ENCODE measurements around the gene APCDD1.
"Not testable (repeated sequence)": the region's sequence is repeated elsewhere in the genome, so short reads cannot be mapped to it uniquely, and the experiment has no call there.

Gene APCDD1

DNA sequence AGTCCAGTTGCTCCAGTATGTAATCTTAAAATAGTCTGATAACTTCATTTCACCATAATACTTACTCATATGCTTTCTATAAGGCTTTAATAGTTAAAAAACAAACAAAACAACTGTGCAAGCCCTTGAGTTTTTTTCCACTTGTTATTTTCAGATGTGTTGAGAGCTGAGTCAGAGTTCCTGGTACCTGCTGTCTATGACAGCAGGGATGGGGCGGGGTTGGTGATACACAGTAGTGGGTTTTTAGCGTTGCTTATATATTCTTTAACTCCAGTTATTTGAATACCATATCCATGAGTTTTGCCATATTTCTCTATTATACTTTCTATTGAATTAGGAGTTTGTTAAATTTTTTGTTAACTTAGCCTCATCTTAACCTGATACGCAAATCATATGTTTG is 76.4 kb downstream of the APCDD1 start:
- DNase-seq, result peak; percentile 45

DNA sequence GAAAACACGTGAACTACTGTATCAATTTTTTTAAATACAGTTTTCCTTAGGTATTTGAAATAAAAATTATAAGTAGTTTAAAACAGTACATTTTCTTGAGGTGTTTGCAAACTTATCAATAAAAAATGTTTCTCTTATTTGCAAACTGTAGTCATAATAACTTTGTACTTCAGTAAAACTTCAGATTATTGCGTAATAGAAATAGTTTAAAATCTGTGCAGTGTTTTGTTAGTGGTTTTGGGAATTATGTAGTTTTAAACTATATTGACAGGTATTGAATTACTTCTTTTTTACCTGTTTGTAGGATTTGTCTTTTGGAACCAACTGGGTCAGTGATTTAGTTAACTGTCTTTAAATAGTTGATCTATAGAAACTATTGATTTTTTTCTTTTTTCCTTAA is 78.7 kb downstream of the APCDD1 start:
- no peak for DNase-seq

DNA sequence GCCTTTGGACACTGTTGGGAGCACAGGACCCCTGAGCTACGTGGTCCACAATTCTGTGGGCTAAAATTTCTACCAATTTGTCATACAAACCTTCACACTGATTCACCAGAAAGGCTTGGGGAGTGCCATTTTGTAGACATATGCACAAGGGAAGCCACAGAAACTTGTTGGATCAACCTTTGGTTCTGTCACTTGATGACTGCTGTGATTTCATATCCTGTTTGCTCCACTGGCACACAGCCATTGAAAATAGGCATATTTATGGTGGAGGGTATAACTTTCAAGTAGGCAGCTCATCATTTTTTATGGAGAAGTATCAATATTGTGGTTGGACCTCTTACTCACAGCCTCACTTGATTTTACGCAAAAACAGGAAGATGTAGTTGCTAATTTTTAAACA is 81.8 kb downstream of the APCDD1 start:
- no peak for DNase-seq

GRCh38 chr18:10537765-10538164 is 83.3 kb downstream of the APCDD1 start:
- no peak for DNase-seq

- not testable (repeated sequence) for DNase-seq
Measured at GRCh38 chr18:10539124-10539523, 84.7 kb downstream of the APCDD1 start.

Measured in stimulated activated CD4-positive, alpha-beta T cell treated with anti-CD3 and anti-CD28 coated beads, Interleukin-4, amount 100 ng/mL, for 24 hours (primary cell).